ENCODE results near the gene FGF3. TPM values are rescaled to one million over a fixed set of nuclear protein-coding genes. Genes with fewer than 3 reads are reported as not detected.
A peak's percentile ranks its signal among the peaks of the same experiment; 100 is the strongest.

FGF3 gene
- total RNA-seq, 1 donor from 2014 or later: not detected

DNA sequence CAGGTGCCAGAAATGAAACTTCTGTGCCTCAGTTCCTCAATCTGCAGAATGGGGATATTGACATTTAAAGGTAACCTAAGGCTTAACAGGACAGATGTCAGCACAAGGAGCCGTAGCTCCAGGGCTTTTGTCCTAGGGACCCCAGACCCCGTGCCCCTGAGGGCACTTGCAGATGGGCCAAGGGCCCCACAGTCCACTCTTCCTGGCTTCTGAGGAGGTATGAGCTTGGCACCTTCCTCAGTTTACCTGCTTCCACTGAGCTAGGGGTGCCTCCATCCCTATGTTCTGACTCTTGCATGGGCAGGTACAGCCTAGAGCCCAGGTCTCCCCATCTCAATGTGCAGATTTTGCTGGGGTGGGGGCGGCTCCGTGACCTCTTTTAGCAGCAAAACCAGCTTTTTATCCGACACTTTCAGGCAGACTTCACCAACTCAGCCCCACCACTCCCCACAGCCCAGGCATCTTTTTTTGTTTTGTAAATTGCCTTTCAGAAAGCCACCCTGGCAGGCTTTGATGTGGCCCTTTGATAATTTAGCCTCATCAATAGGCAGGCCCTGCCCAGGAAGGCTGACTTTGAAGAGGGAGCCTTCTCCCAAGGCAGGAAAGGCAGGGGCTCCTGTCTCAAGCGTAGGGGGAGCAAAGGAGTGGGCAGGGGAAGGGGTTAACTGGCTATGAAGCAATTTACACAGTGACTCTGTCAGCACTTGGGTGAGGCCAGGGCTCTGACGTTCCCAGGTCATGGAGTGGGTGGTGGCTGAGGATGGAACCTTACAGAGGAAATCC lies 23.7 kb upstream of the FGF3 start:
- no peak for ATAC-seq
- DNase-seq: peak; percentile 11
- Histone ChIP-seq H3K36me3 (no peaks in the 10 kb centered on the region), H3K27ac (no peak overlapping the region), H3K4me1 (no peaks in the 10 kb centered on the region), H3K9me3 (no peaks in the 10 kb centered on the region), H3K4me3 (no peak overlapping the region), H3K27me3 (ENCODE audit: low read depth) (peaks cover 19% of the 10 kb centered on the region)
- TF ChIP-seq, protein P1, sequence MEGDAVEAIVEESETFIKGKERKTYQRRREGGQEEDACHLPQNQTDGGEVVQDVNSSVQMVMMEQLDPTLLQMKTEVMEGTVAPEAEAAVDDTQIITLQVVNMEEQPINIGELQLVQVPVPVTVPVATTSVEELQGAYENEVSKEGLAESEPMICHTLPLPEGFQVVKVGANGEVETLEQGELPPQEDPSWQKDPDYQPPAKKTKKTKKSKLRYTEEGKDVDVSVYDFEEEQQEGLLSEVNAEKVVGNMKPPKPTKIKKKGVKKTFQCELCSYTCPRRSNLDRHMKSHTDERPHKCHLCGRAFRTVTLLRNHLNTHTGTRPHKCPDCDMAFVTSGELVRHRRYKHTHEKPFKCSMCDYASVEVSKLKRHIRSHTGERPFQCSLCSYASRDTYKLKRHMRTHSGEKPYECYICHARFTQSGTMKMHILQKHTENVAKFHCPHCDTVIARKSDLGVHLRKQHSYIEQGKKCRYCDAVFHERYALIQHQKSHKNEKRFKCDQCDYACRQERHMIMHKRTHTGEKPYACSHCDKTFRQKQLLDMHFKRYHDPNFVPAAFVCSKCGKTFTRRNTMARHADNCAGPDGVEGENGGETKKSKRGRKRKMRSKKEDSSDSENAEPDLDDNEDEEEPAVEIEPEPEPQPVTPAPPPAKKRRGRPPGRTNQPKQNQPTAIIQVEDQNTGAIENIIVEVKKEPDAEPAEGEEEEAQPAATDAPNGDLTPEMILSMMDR (IDR thresholded peaks at IDR 0.05): no peak
- intact Hi-C loops (cut with DNase I): no loop called here

DNA sequence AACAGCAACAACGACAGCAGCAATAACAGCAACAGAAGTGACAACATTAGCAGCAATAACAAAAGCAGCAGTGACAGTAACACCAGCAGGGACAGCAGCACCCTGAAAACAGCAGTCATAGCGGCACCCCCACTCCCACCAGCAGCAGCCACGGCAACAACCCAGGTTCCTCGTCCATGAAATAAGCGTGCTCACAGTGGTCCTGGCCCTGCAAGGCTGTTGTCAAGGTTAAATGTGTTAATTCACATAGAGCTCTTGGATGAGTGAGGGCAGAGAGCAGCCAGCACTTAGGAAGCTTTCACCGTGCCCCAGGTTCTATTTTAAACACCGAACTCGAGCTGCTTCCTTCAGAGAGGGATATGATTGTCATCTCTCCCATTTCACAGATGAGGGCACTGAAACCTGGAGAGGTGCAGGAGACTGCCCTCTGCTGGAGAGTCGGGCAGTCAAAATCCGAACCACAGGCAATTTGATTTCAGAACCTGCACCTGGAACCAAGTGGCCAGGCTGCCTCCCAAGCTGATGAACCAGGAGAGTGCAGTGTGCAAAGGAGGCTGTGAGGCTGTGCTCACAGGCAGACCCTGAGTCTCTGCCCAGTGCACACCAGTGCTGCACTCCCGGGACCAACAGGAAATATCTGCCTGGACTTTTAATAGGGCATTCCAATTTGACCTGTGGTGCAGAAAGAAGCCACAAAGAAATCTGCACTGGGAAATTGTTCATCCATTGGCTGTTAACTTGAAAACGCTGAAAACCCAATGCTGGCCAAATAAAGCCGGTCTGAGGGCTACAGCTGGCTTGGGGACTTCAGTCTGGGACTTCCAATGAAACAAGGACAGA lies 22.9 kb upstream of the FGF3 start:
- ATAC-seq (no peak), DNase-seq (peak; percentile 16)
- H3K9me3 ChIP-seq: no peaks in the 10 kb centered on the region
- no peak overlapping the region for H3K27ac ChIP-seq
- intact Hi-C loops (cut with DNase I): no loop called here
- peaks cover 19% of the 10 kb centered on the region for H3K27me3 ChIP-seq (ENCODE audit: low read depth)
- no peaks in the 10 kb centered on the region for H3K36me3 ChIP-seq
- TF ChIP-seq, protein P1 (IDR thresholded peaks at IDR 0.05): peak; percentile 20
- no peaks in the 10 kb centered on the region for H3K4me1 ChIP-seq
- no peak overlapping the region for H3K4me3 ChIP-seq

DNA sequence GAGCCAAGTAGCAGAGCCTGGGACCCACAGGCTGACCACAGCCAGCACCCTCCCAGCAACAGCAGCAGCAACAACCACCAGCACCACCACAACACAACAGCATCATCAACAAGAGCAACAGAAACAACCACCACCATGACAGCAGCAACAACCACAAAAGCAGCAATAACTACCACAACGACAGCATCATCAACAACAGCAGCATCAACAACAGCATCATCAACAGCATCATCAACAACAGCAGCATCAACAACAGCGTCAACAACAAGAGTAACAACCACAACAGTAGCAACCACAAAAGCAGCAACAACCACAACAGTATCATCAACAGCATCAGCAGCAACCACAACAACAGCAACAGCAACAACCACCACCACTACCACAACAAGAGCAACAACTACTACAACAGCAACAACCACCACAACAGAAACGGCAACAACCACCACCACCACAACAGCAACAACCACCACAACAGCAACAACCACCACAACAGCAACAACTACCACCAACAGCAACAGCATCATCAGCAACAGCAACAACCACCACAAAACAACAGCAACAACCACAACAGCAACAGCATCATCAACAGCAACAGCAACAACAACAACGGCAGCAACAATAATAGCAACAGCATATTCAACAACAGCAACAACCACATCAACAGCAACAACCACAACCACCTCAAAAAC lies 22.1 kb upstream of the FGF3 start:
- TF ChIP-seq, protein P1 (IDR thresholded peaks at IDR 0.05): no peak
- peaks cover 27% of the 10 kb centered on the region for H3K27me3 ChIP-seq (ENCODE audit: low read depth)
- no peak for DNase-seq
- H3K4me1 ChIP-seq: no peaks in the 10 kb centered on the region
- no peaks in the 10 kb centered on the region for H3K9me3 ChIP-seq
- no peak overlapping the region for H3K4me3 ChIP-seq
- H3K27ac ChIP-seq: no peak overlapping the region
- no peak for ATAC-seq
- no peaks in the 10 kb centered on the region for H3K36me3 ChIP-seq
- intact Hi-C loops (cut with DNase I): no loop called here

DNA sequence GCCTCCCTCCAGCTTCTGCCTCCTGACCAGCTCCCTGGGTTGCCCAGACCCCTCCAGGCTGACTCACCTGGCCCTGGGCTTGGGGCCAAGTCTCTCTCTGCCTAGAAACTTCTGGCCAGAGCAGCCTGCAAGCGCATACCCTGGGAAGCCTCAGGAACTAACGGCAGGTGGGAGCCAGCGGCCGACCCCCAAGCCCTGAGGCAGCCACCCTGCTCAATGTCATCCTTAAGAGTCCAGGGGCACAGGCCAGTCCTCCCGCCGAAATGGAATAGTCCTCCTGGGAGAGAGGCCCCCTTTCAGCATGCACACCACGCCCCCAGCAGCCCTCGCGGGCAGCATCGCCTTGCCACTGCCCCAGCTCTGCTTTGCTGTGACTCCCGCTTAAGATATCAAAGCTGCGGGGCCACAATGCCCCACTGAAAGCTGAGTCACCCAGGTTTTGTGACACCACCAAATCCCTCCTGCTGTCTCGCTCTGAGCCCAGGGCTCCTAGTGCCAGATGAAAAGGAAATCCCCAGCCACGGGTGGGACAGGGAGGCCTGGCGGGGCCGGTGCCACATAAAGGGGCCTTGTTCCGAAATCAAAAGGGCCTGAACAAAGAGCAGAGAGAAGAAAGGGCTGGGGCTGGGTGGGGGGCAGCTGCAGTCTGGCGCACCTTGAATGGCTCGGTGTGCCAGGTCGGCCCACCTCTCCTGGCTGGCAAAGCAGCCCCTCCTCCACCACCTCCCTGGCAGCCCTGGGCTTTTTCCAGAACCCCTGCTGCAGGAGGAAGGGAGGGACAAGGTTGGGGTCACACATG lies 21.4 kb upstream of the FGF3 start:
- TF ChIP-seq, protein P1 (IDR thresholded peaks at IDR 0.05): no peak
- Histone ChIP-seq H3K4me1 (no peaks in the 10 kb centered on the region), H3K36me3 (no peaks in the 10 kb centered on the region), H3K4me3 (no peak overlapping the region), H3K27ac (no peak overlapping the region), H3K27me3 (ENCODE audit: low read depth) (peaks cover 34% of the 10 kb centered on the region), H3K9me3 (no peaks in the 10 kb centered on the region)
- DNase-seq (peak; percentile 30), ATAC-seq (peak in 1 of 2 donors; percentile 32)
- intact Hi-C loops (cut with DNase I): no loop called here

DNA sequence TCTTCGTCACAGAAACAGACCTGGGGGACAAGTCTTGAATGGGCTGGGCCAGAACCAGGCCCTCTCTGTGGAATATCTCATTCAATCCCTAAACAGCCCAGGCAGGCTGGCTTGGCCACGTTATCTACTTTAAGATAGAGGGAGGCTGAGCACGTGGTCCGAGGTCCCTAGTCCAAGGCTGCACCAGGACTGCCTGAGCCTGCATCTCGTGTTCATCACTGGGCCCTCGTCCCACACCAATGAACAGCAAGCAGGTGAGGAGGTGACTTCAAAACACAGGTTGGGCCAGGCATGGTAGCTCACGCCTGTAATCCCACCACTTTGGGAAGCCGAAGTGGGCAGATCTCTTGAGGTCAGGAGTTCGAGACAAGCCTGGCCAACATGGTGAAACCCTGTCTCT lies 20.3 kb upstream of the FGF3 start:
- Histone ChIP-seq H3K36me3 (no peaks in the 10 kb centered on the region), H3K9me3 (no peaks in the 10 kb centered on the region), H3K27me3 (ENCODE audit: low read depth) (peaks cover 44% of the 10 kb centered on the region), H3K27ac (no peak overlapping the region), H3K4me3 (no peak overlapping the region), H3K4me1 (no peaks in the 10 kb centered on the region)
- ATAC-seq: no peak
- intact Hi-C loops (cut with DNase I): no loop called here
- peak; percentile 33 for DNase-seq
- TF ChIP-seq, protein P1 (IDR thresholded peaks at IDR 0.05): no peak

All from lower lobe of right lung (tissue), 2 donors.